Osteoblast (primary cell): ENCODE data around the gene CDC42EP5. TPM values are rescaled to one million over a fixed set of nuclear protein-coding genes. Genes with fewer than 3 reads are reported as not detected.

Experiments
- DNase-seq: peaks from one replicate; pipeline ENCODE4 v3.0.0; 2011; ENCODE audit warnings: low spot score, mixed read lengths; ENCODE audit not compliant: insufficient read length; ENCODE audit errors: missing footprints
- H2AFZ ChIP-seq: 2 replicates; pipeline ENCODE4 v1.6.0; 2011; ENCODE audit warnings: mild to moderate bottlenecking, low read length
- H3K27ac ChIP-seq: 2 replicates; pipeline ENCODE4 v1.5.1; 2011; ENCODE audit warnings: mild to moderate bottlenecking, low read depth, low read length, moderate library complexity
- H3K27me3 ChIP-seq: 2 replicates; pipeline ENCODE4 v1.6.0; 2012; ENCODE audit warnings: mild to moderate bottlenecking, control low read depth, inconsistent platforms, low read length, moderate library complexity; ENCODE audit not compliant: insufficient read depth
- H3K36me3 ChIP-seq: 2 replicates; pipeline ENCODE4 v1.5.1; 2011; ENCODE audit warnings: mild to moderate bottlenecking, low read length, control low read depth, moderate library complexity; ENCODE audit not compliant: insufficient read depth
- H3K4me1 ChIP-seq: 2 replicates; pipeline ENCODE4 v1.5.1; 2011; ENCODE audit warnings: mild to moderate bottlenecking, low read length, control low read depth, moderate library complexity; ENCODE audit not compliant: insufficient read depth
- H3K4me2 ChIP-seq: 2 replicates; pipeline ENCODE4 v1.6.0; 2011; ENCODE audit warnings: mild to moderate bottlenecking, low read length; ENCODE audit not compliant: insufficient read depth
- H3K4me3 ChIP-seq: fragments of 200-600 bp; sonication (generic); 3 replicates; pipeline ENCODE4 v1.5.1; 2012; ENCODE audit warnings: mild to moderate bottlenecking, low read length, inconsistent platforms; ENCODE audit not compliant: insufficient read depth
- H3K79me2 ChIP-seq: 2 replicates; pipeline ENCODE4 v1.6.0; 2012; ENCODE audit warnings: mild to moderate bottlenecking, low read length, control low read depth, inconsistent platforms; ENCODE audit not compliant: insufficient read depth
- H3K9me3 ChIP-seq: 2 replicates; pipeline ENCODE4 v1.5.1; 2011; ENCODE audit warnings: low read depth, low read length, control low read depth
- H4K20me1 ChIP-seq: 2 replicates; pipeline ENCODE4 v1.6.0; 2012; ENCODE audit warnings: mild to moderate bottlenecking, low read length, control low read depth; ENCODE audit not compliant: insufficient read depth
- CTCF ChIP-seq: IDR thresholded peaks from 2 replicates; pipeline ENCODE4 v1.5.1; 2011; ENCODE audit warnings: mild to moderate bottlenecking, low read depth, low read length, moderate library complexity; ENCODE audit errors: extremely low read depth
- total RNA-seq: library from RNA; depleted of rRNA; stranded (reverse); fragments of >200 nt; gene quantifications from 2 replicates; pipeline ENCODE4 v1.2.3, GENCODE V29; 2012

Gene CDC42EP5
- total RNA-seq, 1 donor = 18.8 TPM

DNA sequence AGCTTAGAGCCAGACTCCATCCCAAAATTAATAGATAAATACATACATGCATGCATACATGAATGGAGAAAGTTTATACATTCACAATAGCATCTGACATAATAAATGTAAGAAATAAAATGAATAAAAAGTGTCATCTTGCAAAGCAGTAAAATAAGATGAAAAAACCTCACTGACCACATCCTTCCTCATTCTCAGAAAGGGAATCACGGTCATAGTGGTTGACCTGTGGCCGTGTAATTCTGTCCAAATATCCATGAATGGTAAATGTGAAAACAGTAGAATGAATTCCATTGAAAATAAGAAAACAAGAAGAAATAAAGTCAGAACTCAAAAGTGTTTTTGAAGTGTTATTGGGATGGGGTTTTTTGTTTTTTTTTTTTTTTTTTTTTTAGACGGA is 9.8 kb upstream of the CDC42EP5 start:
- Histone ChIP-seq H3K79me2 (no peaks in the 10 kb centered on the region), H3K27ac (no peak overlapping the region), H3K9me3 (no peaks in the 10 kb centered on the region), H3K27me3 (peaks cover 3% of the 10 kb centered on the region), H3K4me3 (no peak overlapping the region), H2AFZ (no peak overlapping the region), H3K4me1 (no peaks in the 10 kb centered on the region), H3K4me2 (no peak overlapping the region), H4K20me1 (no peaks in the 10 kb centered on the region), H3K36me3 (no peaks in the 10 kb centered on the region)
- DNase-seq = peak; percentile 68
- TF ChIP-seq CTCF = no peak

GRCh38 chr19:54481326-54481930 is 8.3 kb upstream of the CDC42EP5 start:
- Histone ChIP-seq H3K27me3 (peaks cover 3% of the 10 kb centered on the region), H3K9me3 (no peaks in the 10 kb centered on the region), H3K27ac (no peak overlapping the region), H4K20me1 (no peaks in the 10 kb centered on the region), H3K79me2 (no peaks in the 10 kb centered on the region), H3K4me1 (no peaks in the 10 kb centered on the region), H3K36me3 (no peaks in the 10 kb centered on the region), H3K4me2 (peak overlapping the region; percentile 62), H3K4me3 (no peak overlapping the region), H2AFZ (no peak overlapping the region)
- peak; percentile 73 for TF ChIP-seq CTCF
- DNase-seq = peak; percentile 74

DNA sequence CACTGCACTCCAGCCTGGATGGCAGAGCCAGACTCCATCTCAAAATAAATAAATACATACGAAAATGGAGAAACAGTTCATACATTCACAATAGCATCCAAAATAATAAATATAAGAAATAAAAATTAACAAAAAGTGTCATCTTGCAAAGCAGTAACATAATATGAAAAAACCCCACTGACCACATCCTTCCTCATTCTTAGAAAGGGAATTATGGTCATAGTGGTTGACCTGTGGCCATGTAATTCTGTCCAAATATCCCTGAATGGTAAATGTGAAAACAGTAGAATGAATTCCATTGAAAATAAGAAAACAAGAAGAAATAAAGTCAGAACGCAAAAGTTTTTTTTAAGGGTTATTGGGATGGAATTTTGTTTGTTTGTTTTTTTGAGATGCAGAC is 7.0 kb upstream of the CDC42EP5 start:
- Histone ChIP-seq H3K9me3 (no peaks in the 10 kb centered on the region), H3K27ac (no peak overlapping the region), H3K4me1 (no peaks in the 10 kb centered on the region), H3K36me3 (no peaks in the 10 kb centered on the region), H4K20me1 (no peaks in the 10 kb centered on the region), H3K4me3 (no peak overlapping the region), H3K4me2 (no peak overlapping the region), H2AFZ (no peak overlapping the region), H3K79me2 (no peaks in the 10 kb centered on the region), H3K27me3 (peaks cover 3% of the 10 kb centered on the region)
- TF ChIP-seq CTCF = no peak
- no peak for DNase-seq

DNA sequence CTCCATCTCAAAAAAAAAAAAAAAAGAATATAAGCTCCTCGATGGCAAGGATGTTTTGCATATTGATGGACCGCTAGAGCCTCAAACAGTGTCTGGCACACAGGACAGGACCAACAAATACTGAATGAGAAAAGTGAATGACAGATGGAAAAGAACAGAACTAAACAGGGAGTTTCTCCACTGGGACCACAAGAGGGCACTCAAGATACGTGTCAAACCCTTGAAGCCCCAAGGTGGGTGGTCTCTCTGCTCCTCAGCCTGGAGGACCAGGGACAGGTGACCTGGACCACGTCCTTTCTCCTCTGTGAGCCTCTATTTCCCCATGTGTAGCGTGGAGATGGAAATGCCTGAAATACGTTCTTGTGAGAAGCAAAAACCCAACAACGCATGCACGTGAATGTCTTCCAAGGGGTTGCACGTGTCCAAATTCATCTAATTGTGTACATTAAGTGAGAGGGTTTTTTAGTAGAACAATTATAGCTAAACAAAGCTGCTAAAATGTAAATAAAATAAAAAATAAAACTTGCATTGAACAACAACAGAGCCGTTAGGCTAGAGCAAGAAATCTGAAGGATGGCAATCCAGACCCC is 5.7 kb upstream of the CDC42EP5 start:
- Histone ChIP-seq H4K20me1 (no peaks in the 10 kb centered on the region), H3K79me2 (no peaks in the 10 kb centered on the region), H3K9me3 (no peaks in the 10 kb centered on the region), H3K36me3 (no peaks in the 10 kb centered on the region), H3K4me2 (no peak overlapping the region), H3K4me1 (no peaks in the 10 kb centered on the region), H3K4me3 (no peak overlapping the region), H3K27ac (no peak overlapping the region), H3K27me3 (peaks cover 3% of the 10 kb centered on the region), H2AFZ (no peak overlapping the region)
- TF ChIP-seq CTCF = peak; percentile 63
- DNase-seq = peak; percentile 65
